Hepatic stellate cell (primary cell): ENCODE results near the gene MACROD2.
A peak's percentile ranks its signal among the peaks of the same experiment; 100 is the strongest.

Source experiments
- DNase-seq: peaks from one replicate; pipeline ENCODE4 v3.0.0; 2011; ENCODE audit warnings: low spot score

The MACROD2 gene

GRCh38 chr20:15594158-15594695, 1598.9 kb downstream of the MACROD2 start:
- no peak for DNase-seq

GRCh38 chr20:15596220-15596890, 1601.0 kb downstream of the MACROD2 start:
- DNase-seq = no peak

GRCh38 chr20:15597306-15597705, 1602.0 kb downstream of the MACROD2 start:
- no peak for DNase-seq

- no peak for DNase-seq
Observed at GRCh38 chr20:15599961-15600360, 1604.6 kb downstream of the MACROD2 start.

- DNase-seq = no peak
Observed at GRCh38 chr20:15600565-15600964, 1605.2 kb downstream of the MACROD2 start.

- no peak for DNase-seq
Observed at GRCh38 chr20:15603506-15603905, 1608.2 kb downstream of the MACROD2 start.

GRCh38 chr20:15603978-15604805, 1608.9 kb downstream of the MACROD2 start:
- no peak for DNase-seq

GRCh38 chr20:15609921-15610320, 1614.6 kb downstream of the MACROD2 start:
- DNase-seq = no peak

- DNase-seq = no peak
Observed at GRCh38 chr20:15610787-15611186, 1615.5 kb downstream of the MACROD2 start.

- no peak for DNase-seq
Observed at GRCh38 chr20:15611541-15611940, 1616.2 kb downstream of the MACROD2 start.

- no peak for DNase-seq
Observed at GRCh38 chr20:15612198-15612597, 1616.9 kb downstream of the MACROD2 start.

GRCh38 chr20:15612769-15613168, 1617.5 kb downstream of the MACROD2 start:
- no peak for DNase-seq

- peak; percentile 5 for DNase-seq
Observed at GRCh38 chr20:15613530-15613929, 1618.2 kb downstream of the MACROD2 start.

- no peak for DNase-seq
Observed at GRCh38 chr20:15616626-15617025, 1621.3 kb downstream of the MACROD2 start.

GRCh38 chr20:15618110-15618509, 1622.8 kb downstream of the MACROD2 start:
- no peak for DNase-seq

GRCh38 chr20:15618912-15619311, 1623.6 kb downstream of the MACROD2 start:
- DNase-seq = no peak

- no peak for DNase-seq
Observed at GRCh38 chr20:15619341-15619740, 1624.0 kb downstream of the MACROD2 start.

- DNase-seq = no peak
Observed at GRCh38 chr20:15619816-15620215, 1624.5 kb downstream of the MACROD2 start.

GRCh38 chr20:15622368-15622767, 1627.1 kb downstream of the MACROD2 start:
- DNase-seq = no peak

GRCh38 chr20:15623215-15623614, 1627.9 kb downstream of the MACROD2 start:
- DNase-seq = no peak

GRCh38 chr20:15625981-15626380, 1630.7 kb downstream of the MACROD2 start:
- DNase-seq = no peak

GRCh38 chr20:15627089-15627488, 1631.8 kb downstream of the MACROD2 start:
- no peak for DNase-seq

GRCh38 chr20:15627501-15627903, 1632.2 kb downstream of the MACROD2 start:
- DNase-seq = no peak
